ENCODE measurements around the gene ADPRS.

ADPRS gene

DNA sequence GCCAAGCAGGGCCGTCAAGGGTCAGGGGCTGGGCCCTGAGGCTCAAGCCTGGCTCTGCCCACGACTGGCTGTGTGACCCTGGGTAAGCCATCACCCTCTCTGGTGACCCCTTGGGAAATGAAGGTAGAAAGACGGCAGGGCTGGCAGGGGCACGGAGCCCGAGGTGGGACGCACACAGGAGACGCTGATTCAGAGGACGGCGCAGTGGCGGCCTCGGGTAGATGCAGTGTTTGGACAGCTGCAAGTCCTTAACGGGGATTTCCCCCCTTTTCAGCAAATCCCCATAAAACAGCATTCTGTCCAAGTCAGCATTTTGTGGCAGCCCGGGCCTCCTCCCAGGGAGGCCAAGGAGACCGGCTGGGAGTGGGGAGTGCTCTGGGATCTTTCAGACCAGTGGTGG is 19.6 kb downstream of the ADPRS start:
- no peak for DNase-seq (ENCODE audit: low read depth)

- DNase-seq (ENCODE audit: low read depth) = no peak
These were observed 20.5 kb downstream of the ADPRS start for GRCh38 chr1:36109041-36109679.

DNA sequence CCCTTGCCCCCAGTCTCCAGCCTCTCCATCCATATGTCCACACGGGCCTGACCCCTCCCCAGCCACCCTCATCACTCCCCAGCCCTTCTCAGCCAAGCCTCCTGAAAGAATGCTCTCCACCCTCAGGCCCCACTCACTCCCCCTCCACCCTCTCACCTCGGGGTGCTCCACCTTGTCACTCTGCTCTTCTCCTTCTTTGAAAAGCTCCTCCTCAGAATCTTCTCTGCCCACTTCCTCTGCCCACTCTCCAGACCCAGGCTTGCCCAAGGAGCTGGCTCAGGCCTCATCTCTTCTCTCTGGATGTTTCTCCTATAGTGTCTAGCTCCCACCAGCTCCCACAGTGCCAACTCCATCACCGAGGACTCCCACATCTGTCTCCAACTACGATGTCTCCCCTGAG is 22.5 kb downstream of the ADPRS start:
- no peak for DNase-seq (ENCODE audit: low read depth)

GRCh38 chr1:36112823-36113222 is 24.1 kb downstream of the ADPRS start:
- DNase-seq (ENCODE audit: low read depth) = no peak

DNA sequence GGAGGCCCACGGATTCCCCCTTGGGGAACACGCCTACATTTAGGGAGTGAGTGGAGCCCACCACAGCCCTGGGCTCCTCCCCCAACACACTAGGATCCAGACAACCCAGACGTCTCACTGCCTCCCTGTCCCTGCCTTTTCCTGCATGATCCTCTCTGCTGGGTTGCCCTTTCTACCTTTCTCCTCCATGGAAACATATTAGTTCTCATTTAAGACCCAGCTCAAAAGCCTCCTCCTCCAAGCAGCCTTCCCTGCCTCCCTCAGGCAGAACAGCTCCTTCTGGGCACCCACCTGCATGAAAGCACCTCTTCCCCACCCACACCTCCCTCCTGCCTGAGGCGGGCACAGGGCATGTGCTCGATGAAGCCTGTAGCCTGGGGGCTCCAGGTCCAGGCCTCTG is 25.7 kb downstream of the ADPRS start:
- no peak for DNase-seq (ENCODE audit: low read depth)

- no peak for DNase-seq (ENCODE audit: low read depth)
These were observed 26.5 kb downstream of the ADPRS start for GRCh38 chr1:36115200-36115669.

- no peak for DNase-seq (ENCODE audit: low read depth)
These were observed 27.2 kb downstream of the ADPRS start for GRCh38 chr1:36115931-36116330.

DNA sequence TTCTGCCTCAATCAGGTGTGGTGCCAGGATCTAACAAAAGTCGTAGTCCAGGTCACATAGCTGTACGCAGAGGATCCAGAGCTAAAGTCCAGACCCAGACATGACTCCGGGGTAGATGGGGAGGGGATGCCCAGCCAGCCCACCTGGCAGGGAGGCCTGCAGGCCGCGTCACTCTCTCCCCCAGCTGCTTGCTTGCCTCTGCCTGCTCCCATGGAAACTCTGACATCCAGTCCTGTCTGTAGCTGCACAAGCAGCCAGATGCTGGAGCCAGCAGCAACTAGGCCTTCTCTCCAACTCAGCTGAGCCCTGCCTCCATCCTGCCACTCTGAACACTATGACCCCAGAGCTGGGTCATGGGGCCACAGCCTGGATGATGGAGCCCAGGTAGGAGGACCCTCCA is 28.2 kb downstream of the ADPRS start:
- DNase-seq (ENCODE audit: low read depth) = no peak

- no peak for DNase-seq (ENCODE audit: low read depth)
These were observed 29.9 kb downstream of the ADPRS start for GRCh38 chr1:36118447-36119204.

GRCh38 chr1:36119456-36119855 is 30.8 kb downstream of the ADPRS start:
- DNase-seq (ENCODE audit: low read depth) = no peak

GRCh38 chr1:36122062-36123030 is 33.7 kb downstream of the ADPRS start:
- no peak for DNase-seq (ENCODE audit: low read depth)

DNA sequence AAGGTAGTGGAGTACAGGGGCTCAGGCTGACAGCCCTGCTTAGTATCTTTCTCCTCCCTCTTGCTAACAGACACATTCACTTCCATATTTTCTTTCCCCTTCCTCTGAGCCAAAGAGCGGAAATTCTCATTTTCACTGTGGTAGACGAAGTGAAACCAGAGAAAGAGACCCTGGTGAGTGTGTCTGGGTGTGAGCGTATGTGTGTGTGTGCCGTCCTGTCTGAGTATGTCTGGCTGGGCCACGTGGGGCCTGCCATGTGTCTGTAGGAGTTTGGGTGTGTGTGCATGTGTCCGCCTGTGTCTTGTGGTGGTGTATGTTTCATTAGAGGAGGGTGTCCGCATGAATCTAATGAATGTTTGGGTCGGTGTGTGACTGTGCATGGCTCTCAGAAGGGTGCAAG is 34.7 kb downstream of the ADPRS start:
- DNase-seq (ENCODE audit: low read depth) = no peak

DNA sequence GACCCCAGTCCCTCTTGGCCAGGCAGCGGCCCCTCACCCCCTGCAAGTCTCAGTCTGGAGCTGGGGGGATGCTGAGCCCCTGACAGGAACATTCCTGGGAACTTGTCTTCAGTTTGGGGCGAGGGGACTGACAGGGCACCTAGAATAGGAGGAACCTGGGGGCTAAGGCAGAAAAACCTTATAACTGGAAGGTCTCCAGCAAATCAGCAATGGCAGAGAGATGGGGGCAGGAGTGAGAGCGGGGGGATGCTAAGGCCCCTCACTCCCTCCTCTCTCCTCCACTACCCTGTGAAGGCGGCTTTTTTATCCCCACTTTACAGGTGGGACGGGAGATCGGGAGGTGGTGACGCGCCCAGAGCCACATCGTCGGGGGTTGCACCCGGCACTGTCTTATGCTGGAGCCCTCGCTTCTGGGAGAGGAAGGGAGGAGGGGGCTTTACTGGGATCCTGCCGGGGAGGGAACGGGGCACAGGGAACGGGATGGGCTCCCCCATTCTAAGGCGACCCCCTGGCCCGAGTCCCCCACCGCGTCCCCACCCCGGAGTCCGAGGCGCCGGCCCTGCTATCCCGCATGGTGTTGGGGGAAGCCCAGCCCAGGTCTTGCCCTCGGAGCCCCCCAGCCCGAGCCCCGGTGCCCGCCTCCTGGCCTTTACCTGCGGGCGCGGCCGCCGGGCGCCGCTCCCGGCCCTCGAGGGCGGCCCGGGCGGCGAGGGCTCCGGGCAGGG is 35.9 kb downstream of the ADPRS start:
- DNase-seq (ENCODE audit: low read depth) = no peak

DNA sequence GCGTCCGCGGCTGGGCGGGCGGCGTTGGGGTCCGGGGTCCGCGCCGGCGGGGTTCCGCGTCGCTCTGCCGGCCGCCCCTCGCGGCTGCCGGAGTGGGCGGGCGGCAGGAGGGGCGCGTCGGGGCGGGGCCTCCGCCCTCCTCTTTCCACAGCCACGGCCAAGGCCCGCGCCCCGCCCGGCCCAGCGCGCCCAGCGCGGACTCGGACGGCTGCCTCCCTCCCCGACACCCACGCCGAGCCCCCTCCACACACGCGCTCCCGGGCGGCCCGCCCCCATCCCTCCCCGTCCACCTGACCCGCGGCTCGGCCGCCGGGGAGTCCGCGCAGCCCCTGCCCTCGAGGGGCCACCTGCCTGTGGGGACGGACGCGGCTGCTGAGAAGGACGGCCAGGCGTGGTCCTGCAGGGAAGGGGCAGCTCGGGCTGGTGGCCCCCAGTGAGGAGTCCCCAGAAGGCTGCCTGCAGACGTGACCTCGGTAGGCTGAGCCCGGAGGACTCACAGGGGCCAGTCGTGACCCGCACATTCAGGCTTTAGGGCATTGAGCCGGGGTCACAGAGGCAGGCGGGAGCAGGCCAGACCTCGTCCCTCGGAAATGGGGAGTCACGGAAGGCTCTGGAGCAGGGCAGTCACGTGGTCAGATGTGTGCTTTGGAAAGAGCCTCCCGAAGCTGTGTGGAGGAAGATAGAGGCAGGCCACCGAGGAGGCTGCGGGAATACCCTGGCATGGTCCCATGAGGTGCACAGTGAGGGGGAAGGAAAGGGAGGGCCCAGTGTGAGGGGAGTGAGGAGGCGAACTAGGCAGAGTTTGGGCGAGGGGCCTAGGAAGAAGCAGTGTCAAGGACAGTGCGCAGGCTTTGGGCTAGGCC is 36.7 kb downstream of the ADPRS start, which contains the start of gene COL8A2:
Gene COL8A2, minus strand, starts transcription at position 94 of the 863 bp plus-strand sequence. CDS start 24,980 bp downstream, outside the sequence.
- DNase-seq (ENCODE audit: low read depth) = no peak

GRCh38 chr1:36126005-36126716 is 37.5 kb downstream of the ADPRS start:
- DNase-seq (ENCODE audit: low read depth) = no peak

- no peak for DNase-seq (ENCODE audit: low read depth)
These were observed 38.3 kb downstream of the ADPRS start for GRCh38 chr1:36126797-36127500.

DNA sequence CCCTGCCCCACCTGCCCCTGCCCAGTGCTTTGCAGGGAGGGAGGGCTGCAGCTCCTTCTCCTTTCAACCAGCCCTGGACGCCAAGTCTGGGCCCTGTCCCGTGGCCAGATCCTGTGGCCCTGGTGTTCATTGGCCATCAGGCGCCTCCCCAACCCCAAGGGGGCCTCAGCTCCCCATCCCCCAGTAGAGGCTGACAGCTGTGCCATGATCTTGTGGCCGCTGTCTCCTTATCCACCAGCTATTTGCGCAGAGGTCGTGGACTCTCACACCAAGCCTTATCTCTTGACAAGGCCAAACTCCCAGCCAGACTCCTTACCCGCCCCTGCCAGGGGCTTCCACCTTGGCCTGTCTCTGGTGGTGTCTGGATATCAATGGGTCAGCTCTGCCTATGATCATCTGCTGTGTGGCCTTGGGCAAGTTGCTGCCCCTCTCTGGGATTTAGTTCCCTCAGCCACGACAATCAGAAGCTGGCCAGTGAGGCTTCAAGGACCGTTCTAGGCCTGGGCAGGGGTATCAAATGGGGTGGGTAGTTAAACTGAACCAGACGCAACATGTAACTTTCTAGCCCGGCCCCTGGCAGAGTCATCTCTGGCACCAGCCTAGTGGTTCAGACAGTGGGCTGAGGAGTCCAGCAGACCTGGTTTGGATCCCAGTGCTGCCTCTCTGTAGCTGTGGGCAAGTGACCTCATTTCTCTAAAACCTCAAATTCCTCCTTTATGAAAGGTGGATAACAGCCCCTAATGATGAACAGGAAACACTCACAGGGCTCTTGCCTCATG is 39.6 kb downstream of the ADPRS start:
- DNase-seq (ENCODE audit: low read depth) = no peak

- no peak for DNase-seq (ENCODE audit: low read depth)
These were observed 40.2 kb downstream of the ADPRS start for GRCh38 chr1:36128905-36129206.

DNA sequence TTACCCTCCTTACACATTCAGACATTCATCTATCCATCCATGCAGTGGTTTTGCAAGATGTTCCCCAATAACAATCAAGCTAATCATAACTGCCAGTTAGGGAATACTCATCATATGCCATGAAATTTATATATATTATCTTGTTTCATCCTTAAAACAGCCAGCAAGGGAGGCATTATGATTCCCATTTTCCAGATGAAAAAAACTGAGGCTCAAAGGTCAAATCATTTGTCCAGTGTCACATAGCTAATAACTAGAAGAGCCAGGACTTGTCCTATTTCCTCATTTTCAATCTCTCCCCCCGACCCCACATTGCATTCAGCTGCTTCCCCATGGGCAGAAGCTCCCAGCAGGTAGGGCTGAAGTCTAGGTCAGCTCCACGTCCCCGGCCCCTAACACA is 43.3 kb downstream of the ADPRS start:
- no peak for DNase-seq (ENCODE audit: low read depth)
